ENCODE data around the gene KLHL14.

DNA sequence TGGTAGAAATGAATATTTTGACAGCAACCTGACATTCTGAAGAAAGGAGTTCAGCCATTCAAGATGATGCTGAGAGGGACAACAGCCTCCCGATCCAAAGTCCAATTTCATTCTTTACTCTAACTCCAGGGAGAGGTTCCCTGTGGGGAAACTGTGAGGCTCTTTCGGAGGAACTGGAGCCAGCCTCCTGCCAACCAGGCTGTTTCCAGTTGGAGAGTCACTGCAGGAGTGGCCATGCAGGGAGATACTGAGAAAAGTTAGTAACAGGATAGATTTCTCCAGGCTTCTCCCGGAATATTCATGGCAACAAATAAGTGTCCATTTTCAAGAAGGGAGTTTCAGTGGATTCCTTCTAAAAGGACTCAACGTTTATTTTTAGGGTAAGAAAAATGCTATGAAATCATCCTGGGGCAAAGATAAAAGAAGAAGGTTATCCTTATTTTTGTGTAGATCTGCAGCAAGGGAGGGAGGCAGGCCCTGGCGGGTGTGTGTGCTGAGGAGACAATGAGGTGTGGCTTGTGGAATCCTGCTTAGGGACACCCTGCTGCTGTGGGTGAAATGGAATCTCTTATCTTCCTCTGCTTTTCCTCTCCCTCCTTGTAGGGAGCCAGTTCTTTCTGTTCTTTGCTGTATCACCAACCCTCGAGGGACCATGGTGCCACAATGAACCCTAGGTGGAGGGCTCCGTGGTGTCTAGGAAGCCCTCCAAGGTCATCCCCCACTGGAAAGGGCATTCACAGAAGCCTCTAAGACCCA lies 18.1 kb downstream of the KLHL14 start:
- TF ChIP-seq, protein P1, sequence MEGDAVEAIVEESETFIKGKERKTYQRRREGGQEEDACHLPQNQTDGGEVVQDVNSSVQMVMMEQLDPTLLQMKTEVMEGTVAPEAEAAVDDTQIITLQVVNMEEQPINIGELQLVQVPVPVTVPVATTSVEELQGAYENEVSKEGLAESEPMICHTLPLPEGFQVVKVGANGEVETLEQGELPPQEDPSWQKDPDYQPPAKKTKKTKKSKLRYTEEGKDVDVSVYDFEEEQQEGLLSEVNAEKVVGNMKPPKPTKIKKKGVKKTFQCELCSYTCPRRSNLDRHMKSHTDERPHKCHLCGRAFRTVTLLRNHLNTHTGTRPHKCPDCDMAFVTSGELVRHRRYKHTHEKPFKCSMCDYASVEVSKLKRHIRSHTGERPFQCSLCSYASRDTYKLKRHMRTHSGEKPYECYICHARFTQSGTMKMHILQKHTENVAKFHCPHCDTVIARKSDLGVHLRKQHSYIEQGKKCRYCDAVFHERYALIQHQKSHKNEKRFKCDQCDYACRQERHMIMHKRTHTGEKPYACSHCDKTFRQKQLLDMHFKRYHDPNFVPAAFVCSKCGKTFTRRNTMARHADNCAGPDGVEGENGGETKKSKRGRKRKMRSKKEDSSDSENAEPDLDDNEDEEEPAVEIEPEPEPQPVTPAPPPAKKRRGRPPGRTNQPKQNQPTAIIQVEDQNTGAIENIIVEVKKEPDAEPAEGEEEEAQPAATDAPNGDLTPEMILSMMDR (IDR thresholded peaks at IDR 0.05; ENCODE audit: low read depth, low read length), result no peak
- no peak for TF ChIP-seq MAX (IDR thresholded peaks at IDR 0.05; ENCODE audit: low read depth, low read length)
- TF ChIP-seq POLR2A (IDR thresholded peaks at IDR 0.05; ENCODE audit: extremely low read depth, insufficient read length), result no peak
- no peak for TF ChIP-seq MYC (IDR thresholded peaks at IDR 0.05; ENCODE audit: low read depth, low read length)
